Measurements from ENCODE around the gene LCN15. TPM values are rescaled to one million over a fixed set of nuclear protein-coding genes. Genes with fewer than 3 reads are reported as not detected.
A peak's percentile ranks its signal among the peaks of the same experiment; 100 is the strongest.

LCN15 gene
- total and polyA plus RNA-seq, 2 of the 13 experiments (the other 11 are each of a cell fraction or from before 2014, with no cell fraction given): 1.3 to 53.7 TPM

DNA sequence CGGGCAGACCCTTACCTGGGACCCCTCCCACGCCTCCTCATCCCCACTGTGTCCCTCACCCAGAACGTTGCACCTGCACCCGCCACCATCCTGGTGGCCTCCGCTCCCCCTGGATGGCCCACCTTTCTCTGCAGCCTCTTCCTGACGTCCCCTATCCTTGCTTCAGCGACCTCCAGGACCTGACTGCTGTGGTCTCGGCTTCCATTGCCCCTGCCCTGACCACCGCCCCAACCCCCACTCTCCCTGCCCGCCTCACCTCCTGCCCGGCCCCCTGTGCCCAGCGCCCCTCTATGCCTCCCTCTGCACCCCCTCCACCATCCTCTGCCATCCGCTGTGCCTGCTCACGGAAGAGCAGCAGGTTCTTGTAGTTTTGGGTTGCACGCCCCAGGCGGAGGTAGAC, 23.8 kb downstream of the LCN15 start:
- BruUV-seq (replicated peaks): no TSS peak
- ChIA-PET CTCF (ENCODE audit: low intra/inter-chr PET ratio, low total read pairs) (no interaction called here), POLR2A (no interaction called here)
- intact Hi-C loops (cut with micrococcal nuclease; ENCODE audit: unreplicated experiment): no loop called here
- TF ChIP-seq PITX1 (CRISPR knock-in tag; IDR thresholded peaks at IDR 0.05): 0 out of 2 replicates have a peak, but pooled peaks have one; percentile 10
- no peak for TF ChIP-seq BRCA1 (CRISPR knock-in tag; IDR thresholded peaks at IDR 0.05)
- no peaks in the 10 kb centered on the region for H3K36me3 ChIP-seq (replicated peaks in 1 of 2; ENCODE audit: control insufficient read depth in 1 of 2, insufficient read depth in 2 of 2, low read length in 2 of 2)
- H3K27ac ChIP-seq (ENCODE audit: extremely low read length, insufficient read depth, low read length): no peak overlapping the region
- no peaks in the 10 kb centered on the region for H3K9me3 ChIP-seq (ENCODE audit: low read length)
- H3K79me2 ChIP-seq (ENCODE audit: insufficient read depth, low read length): no peaks in the 10 kb centered on the region
- 0 out of 2 replicates have a peak overlapping the region, but pooled peaks have one; percentile 27 for H3K4me2 ChIP-seq (ENCODE audit: low read depth, low read length)
- in situ Hi-C loops (cut with HindIII; ENCODE audit: extremely low pct_ligation_motif_present, low pct_unique_long_range_greater_than_20kb): no loop called here
- H4K20me1 ChIP-seq (ENCODE audit: insufficient read depth, low read length): no peaks in the 10 kb centered on the region
- no peak for FAIRE-seq
- peaks cover 15 to 79% of the 10 kb centered on the region in 2 experiments for H3K27me3 ChIP-seq (ENCODE audit: control insufficient read depth in 1 of 2, insufficient read depth in 2 of 2, low read length in 2 of 2)
- no peak overlapping the region for H3K4me3 ChIP-seq (replicated peaks in 1 of 3; ENCODE audit: insufficient read depth in 1 of 3, low read depth in 2 of 3, low read length in 3 of 3)
- DNase-seq (ENCODE audit: low spot score): no peak
- ATAC-seq: no peak
- no peak overlapping the region for H2AFZ ChIP-seq (ENCODE audit: low read length)
- H3K9ac ChIP-seq (ENCODE audit: insufficient read depth, low read depth, low read length): no peak overlapping the region
- WGBS (ENCODE audit: low lambda C conversion rate): 65% methylated on average over 16 of the region's 16 CpGs
- peaks cover 25% of the 10 kb centered on the region for H3K4me1 ChIP-seq (ENCODE audit: insufficient read depth, low read length)

DNA sequence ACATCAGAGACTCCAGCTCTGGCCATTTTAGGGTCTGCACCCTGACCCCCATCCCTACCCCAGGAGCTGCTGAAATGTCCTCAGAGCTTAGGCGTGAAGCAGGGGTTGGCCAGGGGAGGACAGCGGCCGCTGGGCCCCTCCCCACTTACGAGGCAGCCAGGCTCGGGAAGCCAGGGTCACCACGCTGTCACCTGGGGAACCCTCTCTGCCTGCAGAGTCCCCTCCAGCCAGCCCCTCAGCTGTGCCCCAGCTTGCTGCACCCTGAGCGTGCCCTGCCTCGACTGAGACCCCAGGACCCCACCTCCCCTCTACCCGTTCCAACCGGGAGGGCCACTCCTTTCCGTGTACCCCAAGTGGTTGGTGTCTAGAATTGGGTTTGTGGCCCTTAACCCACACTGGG, 24.2 kb downstream of the LCN15 start:
- H3K79me2 ChIP-seq (ENCODE audit: insufficient read depth, low read length): no peaks in the 10 kb centered on the region
- 73% methylated on average over 5 of the region's 11 CpGs for WGBS (ENCODE audit: low lambda C conversion rate)
- ChIA-PET CTCF (ENCODE audit: low intra/inter-chr PET ratio, low total read pairs) (no interaction called here), POLR2A (no interaction called here)
- BruUV-seq (replicated peaks): no TSS peak
- H3K4me1 ChIP-seq (ENCODE audit: insufficient read depth, low read length): peaks cover 25% of the 10 kb centered on the region
- no peaks in the 10 kb centered on the region for H4K20me1 ChIP-seq (ENCODE audit: insufficient read depth, low read length)
- H3K27ac ChIP-seq (ENCODE audit: extremely low read length, insufficient read depth, low read length): no peak overlapping the region
- in situ Hi-C loops (cut with HindIII; ENCODE audit: extremely low pct_ligation_motif_present, low pct_unique_long_range_greater_than_20kb) (no loop called here), intact Hi-C loops (cut with micrococcal nuclease; ENCODE audit: unreplicated experiment) (no loop called here)
- H3K9me3 ChIP-seq (ENCODE audit: low read length): no peaks in the 10 kb centered on the region
- H3K27me3 ChIP-seq (ENCODE audit: control insufficient read depth in 1 of 2, insufficient read depth in 2 of 2, low read length in 2 of 2): peaks cover 13 to 79% of the 10 kb centered on the region in 2 experiments
- no peak overlapping the region for H2AFZ ChIP-seq (ENCODE audit: low read length)
- no peak overlapping the region for H3K9ac ChIP-seq (ENCODE audit: insufficient read depth, low read depth, low read length)
- H3K4me3 ChIP-seq (replicated peaks in 1 of 3; ENCODE audit: insufficient read depth in 1 of 3, low read depth in 2 of 3, low read length in 3 of 3): no peak overlapping the region
- H3K36me3 ChIP-seq (replicated peaks in 1 of 2; ENCODE audit: control insufficient read depth in 1 of 2, insufficient read depth in 2 of 2, low read length in 2 of 2): no peaks in the 10 kb centered on the region
- ATAC-seq (no peak), FAIRE-seq (no peak), DNase-seq (ENCODE audit: low spot score) (no peak)
- no peak overlapping the region for H3K4me2 ChIP-seq (ENCODE audit: low read depth, low read length)
- TF ChIP-seq, protein P1, sequence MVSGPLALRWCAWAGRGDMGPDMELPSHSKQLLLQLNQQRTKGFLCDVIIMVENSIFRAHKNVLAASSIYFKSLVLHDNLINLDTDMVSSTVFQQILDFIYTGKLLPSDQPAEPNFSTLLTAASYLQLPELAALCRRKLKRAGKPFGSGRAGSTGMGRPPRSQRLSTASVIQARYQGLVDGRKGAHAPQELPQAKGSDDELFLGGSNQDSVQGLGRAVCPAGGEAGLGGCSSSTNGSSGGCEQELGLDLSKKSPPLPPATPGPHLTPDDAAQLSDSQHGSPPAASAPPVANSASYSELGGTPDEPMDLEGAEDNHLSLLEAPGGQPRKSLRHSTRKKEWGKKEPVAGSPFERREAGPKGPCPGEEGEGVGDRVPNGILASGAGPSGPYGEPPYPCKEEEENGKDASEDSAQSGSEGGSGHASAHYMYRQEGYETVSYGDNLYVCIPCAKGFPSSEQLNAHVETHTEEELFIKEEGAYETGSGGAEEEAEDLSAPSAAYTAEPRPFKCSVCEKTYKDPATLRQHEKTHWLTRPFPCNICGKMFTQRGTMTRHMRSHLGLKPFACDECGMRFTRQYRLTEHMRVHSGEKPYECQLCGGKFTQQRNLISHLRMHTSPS (CRISPR knock-in tag; IDR thresholded peaks at IDR 0.05; ENCODE audit: low read depth): no peak
- TF ChIP-seq, protein P2, sequence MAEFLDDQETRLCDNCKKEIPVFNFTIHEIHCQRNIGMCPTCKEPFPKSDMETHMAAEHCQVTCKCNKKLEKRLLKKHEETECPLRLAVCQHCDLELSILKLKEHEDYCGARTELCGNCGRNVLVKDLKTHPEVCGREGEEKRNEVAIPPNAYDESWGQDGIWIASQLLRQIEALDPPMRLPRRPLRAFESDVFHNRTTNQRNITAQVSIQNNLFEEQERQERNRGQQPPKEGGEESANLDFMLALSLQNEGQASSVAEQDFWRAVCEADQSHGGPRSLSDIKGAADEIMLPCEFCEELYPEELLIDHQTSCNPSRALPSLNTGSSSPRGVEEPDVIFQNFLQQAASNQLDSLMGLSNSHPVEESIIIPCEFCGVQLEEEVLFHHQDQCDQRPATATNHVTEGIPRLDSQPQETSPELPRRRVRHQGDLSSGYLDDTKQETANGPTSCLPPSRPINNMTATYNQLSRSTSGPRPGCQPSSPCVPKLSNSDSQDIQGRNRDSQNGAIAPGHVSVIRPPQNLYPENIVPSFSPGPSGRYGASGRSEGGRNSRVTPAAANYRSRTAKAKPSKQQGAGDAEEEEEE (CRISPR knock-in tag; IDR thresholded peaks at IDR 0.05; ENCODE audit: borderline replicate concordance): no peak
- TF ChIP-seq TOE1 (CRISPR knock-in tag; IDR thresholded peaks at IDR 0.05): no peak
- no peak for TF ChIP-seq MTA3 (CRISPR knock-in tag; IDR thresholded peaks at IDR 0.05)
- no peak for TF ChIP-seq PTBP1 (IDR thresholded peaks at IDR 0.05; ENCODE audit: low read depth, low read length, poor library complexity, severe bottlenecking)
- no peak for TF ChIP-seq SMARCE1 (IDR thresholded peaks at IDR 0.05; ENCODE audit: borderline replicate concordance)
- no peak for TF ChIP-seq ZNF235 (CRISPR knock-in tag; IDR thresholded peaks at IDR 0.05; ENCODE audit: borderline replicate concordance)
- no peak for TF ChIP-seq ATF4 (CRISPR knock-in tag; IDR thresholded peaks at IDR 0.05)
- TF ChIP-seq ZSCAN21 (CRISPR knock-in tag; IDR thresholded peaks at IDR 0.05; ENCODE audit: borderline replicate concordance): no peak
- no peak for TF ChIP-seq RORA (CRISPR knock-in tag; IDR thresholded peaks at IDR 0.05)
- TF ChIP-seq KDM2A (CRISPR knock-in tag; IDR thresholded peaks at IDR 0.05; ENCODE audit: borderline replicate concordance, low read depth): no peak
- no peak for TF ChIP-seq DNMT3B (CRISPR knock-in tag; conservative IDR thresholded peaks at IDR 0.05)
- TF ChIP-seq KMT2A (CRISPR knock-in tag; IDR thresholded peaks at IDR 0.05): no peak
